ENCODE results near the gene FBXO31. TPM values are rescaled to one million over a fixed set of nuclear protein-coding genes. Genes with fewer than 3 reads are reported as not detected.

The FBXO31 gene
- total and polyA plus RNA-seq, 2 of the 13 experiments (the other 11 are each of a cell fraction or from before 2014, with no cell fraction given) = 92.4 to 101 TPM

DNA sequence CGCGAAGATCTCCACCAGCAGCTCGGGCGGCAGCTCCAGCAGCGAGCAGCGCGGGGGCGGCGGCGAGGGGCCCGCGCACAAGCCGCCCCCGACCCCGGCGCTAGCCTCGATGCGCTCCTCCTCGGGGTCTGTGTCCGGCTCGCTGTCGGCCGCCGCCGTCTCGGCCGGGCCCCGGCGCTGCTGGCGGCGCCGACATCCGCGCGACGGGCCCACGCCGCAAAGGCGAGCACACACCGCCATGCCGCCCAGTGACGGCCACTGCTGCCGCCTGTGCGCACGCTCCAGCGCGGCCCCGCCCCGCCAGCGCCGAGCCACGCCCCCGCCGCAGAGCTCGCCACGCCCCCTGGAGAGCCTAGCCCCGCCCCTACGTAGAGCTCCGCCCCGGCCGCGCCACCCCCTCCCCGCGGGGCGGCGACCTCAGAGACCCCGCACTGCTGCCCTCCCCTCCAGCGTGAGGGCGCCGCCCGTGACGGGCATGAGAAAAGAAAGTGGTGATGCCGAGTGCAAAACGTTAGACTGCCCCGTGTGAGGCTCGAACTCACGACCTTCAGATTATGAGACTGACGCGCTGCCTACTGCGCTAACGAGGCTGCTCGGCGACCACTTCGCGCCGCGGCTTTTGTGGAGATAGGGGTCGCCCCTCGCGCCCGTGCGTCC, at the start of gene FBXO31 (continued):
- TF ChIP-seq, protein P1, sequence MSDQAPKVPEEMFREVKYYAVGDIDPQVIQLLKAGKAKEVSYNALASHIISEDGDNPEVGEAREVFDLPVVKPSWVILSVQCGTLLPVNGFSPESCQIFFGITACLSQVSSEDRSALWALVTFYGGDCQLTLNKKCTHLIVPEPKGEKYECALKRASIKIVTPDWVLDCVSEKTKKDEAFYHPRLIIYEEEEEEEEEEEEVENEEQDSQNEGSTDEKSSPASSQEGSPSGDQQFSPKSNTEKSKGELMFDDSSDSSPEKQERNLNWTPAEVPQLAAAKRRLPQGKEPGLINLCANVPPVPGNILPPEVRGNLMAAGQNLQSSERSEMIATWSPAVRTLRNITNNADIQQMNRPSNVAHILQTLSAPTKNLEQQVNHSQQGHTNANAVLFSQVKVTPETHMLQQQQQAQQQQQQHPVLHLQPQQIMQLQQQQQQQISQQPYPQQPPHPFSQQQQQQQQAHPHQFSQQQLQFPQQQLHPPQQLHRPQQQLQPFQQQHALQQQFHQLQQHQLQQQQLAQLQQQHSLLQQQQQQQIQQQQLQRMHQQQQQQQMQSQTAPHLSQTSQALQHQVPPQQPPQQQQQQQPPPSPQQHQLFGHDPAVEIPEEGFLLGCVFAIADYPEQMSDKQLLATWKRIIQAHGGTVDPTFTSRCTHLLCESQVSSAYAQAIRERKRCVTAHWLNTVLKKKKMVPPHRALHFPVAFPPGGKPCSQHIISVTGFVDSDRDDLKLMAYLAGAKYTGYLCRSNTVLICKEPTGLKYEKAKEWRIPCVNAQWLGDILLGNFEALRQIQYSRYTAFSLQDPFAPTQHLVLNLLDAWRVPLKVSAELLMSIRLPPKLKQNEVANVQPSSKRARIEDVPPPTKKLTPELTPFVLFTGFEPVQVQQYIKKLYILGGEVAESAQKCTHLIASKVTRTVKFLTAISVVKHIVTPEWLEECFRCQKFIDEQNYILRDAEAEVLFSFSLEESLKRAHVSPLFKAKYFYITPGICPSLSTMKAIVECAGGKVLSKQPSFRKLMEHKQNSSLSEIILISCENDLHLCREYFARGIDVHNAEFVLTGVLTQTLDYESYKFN (CRISPR knock-in tag; conservative IDR thresholded peaks at IDR 0.05) = peak; percentile 76
- TF ChIP-seq KAT8 (CRISPR knock-in tag; IDR thresholded peaks at IDR 0.05) (peak; percentile 83), MTA1 (CRISPR knock-in tag; IDR thresholded peaks at IDR 0.05; ENCODE audit: borderline replicate concordance) (peak; percentile 92), ZNF333 (CRISPR knock-in tag; IDR thresholded peaks at IDR 0.05; ENCODE audit: borderline replicate concordance) (peak; percentile 54; the same call in 1 of the 2 replicates), POLR2AphosphoS2 (IDR thresholded peaks at IDR 0.05; ENCODE audit: low read depth, low read length) (no peak), NCOA5 (CRISPR knock-in tag; IDR thresholded peaks at IDR 0.05) (no peak), BRCA1 (CRISPR knock-in tag; IDR thresholded peaks at IDR 0.05) (0 out of 2 replicates have a peak, but pooled peaks have one; percentile 15), KLF9 (CRISPR knock-in tag; IDR thresholded peaks at IDR 0.05; ENCODE audit: low read depth) (no peak; the same call in 1 of the 2 replicates), ZNF614 (CRISPR knock-in tag; IDR thresholded peaks at IDR 0.05; ENCODE audit: borderline replicate concordance) (peak; percentile 96), ZNF17 (CRISPR knock-in tag; IDR thresholded peaks at IDR 0.05) (no peak), ZSCAN25 (CRISPR knock-in tag; IDR thresholded peaks at IDR 0.05) (no peak), ZNF558 (CRISPR knock-in tag; IDR thresholded peaks at IDR 0.05; ENCODE audit: borderline replicate concordance) (no peak; the same call in 1 of the 2 replicates), ZNF773 (CRISPR knock-in tag; IDR thresholded peaks at IDR 0.05; ENCODE audit: borderline replicate concordance) (no peak), ZNF589 (CRISPR knock-in tag; conservative IDR thresholded peaks at IDR 0.05) (peak; percentile 66), SMARCC2 (IDR thresholded peaks at IDR 0.05) (no peak), SAP130 (CRISPR knock-in tag; IDR thresholded peaks at IDR 0.05; ENCODE audit: low read depth) (peak; percentile 94)
- TF ChIP-seq, protein P2, sequence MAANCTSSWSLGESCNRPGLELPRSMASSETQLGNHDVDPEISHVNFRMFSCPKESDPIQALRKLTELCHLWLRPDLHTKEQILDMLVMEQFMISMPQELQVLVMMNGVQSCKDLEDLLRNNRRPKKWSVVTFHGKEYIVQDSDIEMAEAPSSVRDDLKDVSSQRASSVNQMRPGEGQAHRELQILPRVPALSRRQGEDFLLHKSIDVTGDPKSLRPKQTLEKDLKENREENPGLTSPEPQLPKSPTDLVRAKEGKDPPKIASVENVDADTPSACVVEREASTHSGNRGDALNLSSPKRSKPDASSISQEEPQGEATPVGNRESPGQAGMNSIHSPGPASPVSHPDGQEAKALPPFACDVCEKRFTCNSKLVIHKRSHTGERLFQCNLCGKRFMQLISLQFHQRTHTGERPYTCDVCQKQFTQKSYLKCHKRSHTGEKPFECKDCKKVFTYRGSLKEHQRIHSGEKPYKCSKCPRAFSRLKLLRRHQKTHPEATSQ (CRISPR knock-in tag; IDR thresholded peaks at IDR 0.05; ENCODE audit: borderline replicate concordance) = peak; percentile 92
- TF ChIP-seq, protein P3, sequence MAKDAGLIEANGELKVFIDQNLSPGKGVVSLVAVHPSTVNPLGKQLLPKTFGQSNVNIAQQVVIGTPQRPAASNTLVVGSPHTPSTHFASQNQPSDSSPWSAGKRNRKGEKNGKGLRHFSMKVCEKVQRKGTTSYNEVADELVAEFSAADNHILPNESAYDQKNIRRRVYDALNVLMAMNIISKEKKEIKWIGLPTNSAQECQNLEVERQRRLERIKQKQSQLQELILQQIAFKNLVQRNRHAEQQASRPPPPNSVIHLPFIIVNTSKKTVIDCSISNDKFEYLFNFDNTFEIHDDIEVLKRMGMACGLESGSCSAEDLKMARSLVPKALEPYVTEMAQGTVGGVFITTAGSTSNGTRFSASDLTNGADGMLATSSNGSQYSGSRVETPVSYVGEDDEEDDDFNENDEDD (CRISPR knock-in tag; IDR thresholded peaks at IDR 0.05; ENCODE audit: borderline replicate concordance) = no peak
- TF ChIP-seq, protein P4, sequence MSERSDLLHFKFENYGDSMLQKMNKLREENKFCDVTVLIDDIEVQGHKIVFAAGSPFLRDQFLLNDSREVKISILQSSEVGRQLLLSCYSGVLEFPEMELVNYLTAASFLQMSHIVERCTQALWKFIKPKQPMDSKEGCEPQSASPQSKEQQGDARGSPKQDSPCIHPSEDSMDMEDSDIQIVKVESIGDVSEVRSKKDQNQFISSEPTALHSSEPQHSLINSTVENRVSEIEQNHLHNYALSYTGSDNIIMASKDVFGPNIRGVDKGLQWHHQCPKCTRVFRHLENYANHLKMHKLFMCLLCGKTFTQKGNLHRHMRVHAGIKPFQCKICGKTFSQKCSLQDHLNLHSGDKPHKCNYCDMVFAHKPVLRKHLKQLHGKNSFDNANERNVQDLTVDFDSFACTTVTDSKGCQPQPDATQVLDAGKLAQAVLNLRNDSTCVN (CRISPR knock-in tag; IDR thresholded peaks at IDR 0.05; ENCODE audit: borderline replicate concordance) = no peak; the same call in 1 of the 2 replicates
- TF ChIP-seq, protein P5, sequence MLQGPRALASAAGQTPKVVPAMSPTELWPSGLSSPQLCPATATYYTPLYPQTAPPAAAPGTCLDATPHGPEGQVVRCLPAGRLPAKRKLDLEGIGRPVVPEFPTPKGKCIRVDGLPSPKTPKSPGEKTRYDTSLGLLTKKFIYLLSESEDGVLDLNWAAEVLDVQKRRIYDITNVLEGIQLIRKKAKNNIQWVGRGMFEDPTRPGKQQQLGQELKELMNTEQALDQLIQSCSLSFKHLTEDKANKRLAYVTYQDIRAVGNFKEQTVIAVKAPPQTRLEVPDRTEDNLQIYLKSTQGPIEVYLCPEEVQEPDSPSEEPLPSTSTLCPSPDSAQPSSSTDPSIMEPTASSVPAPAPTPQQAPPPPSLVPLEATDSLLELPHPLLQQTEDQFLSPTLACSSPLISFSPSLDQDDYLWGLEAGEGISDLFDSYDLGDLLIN (CRISPR knock-in tag; IDR thresholded peaks at IDR 0.05; ENCODE audit: borderline replicate concordance) = peak; percentile 92

Measured in HepG2 (cell line).